Muscle layer of duodenum (tissue), 2 donors: ENCODE results near the gene GPR137B.

Experiments used
- H3K27ac ChIP-seq: one replicate; pipeline ENCODE4 v1.7.0; 2013; ENCODE audit warnings: mild to moderate bottlenecking, low read length
- H3K27me3 ChIP-seq: one replicate; pipeline ENCODE4 v1.7.0; 2013; ENCODE audit warnings: low read depth, mild to moderate bottlenecking, control low read depth, low read length
- H3K36me3 ChIP-seq, 2 donors: one replicate each; pipeline ENCODE4 v1.7.0; 2013; ENCODE audit warnings: low read length in 2 of 2, control low read depth in 1 of 2, mild to moderate bottlenecking in 1 of 2; ENCODE audit not compliant: insufficient read depth in 2 of 2, control insufficient read depth in 1 of 2
- H3K4me1 ChIP-seq, 2 donors: one replicate each; pipeline ENCODE4 v1.7.0; 2013; ENCODE audit warnings: low read length in 2 of 2, mild to moderate bottlenecking in 2 of 2, control low read depth in 1 of 2, moderate library complexity in 1 of 2; ENCODE audit not compliant: insufficient read depth in 2 of 2, control insufficient read depth in 1 of 2
- H3K4me3 ChIP-seq, 2 donors: one replicate each; pipeline ENCODE4 v1.7.0; 2013; ENCODE audit warnings: low read length in 2 of 2, low read depth in 1 of 2, mild to moderate bottlenecking in 1 of 2
- H3K9me3 ChIP-seq, 2 donors: one replicate each; pipeline ENCODE4 v1.7.0; 2013; ENCODE audit warnings: low read length in 2 of 2, control low read depth in 1 of 2, mild to moderate bottlenecking in 1 of 2; ENCODE audit not compliant: control insufficient read depth in 1 of 2
- donor health status: healthy.

Gene GPR137B

DNA sequence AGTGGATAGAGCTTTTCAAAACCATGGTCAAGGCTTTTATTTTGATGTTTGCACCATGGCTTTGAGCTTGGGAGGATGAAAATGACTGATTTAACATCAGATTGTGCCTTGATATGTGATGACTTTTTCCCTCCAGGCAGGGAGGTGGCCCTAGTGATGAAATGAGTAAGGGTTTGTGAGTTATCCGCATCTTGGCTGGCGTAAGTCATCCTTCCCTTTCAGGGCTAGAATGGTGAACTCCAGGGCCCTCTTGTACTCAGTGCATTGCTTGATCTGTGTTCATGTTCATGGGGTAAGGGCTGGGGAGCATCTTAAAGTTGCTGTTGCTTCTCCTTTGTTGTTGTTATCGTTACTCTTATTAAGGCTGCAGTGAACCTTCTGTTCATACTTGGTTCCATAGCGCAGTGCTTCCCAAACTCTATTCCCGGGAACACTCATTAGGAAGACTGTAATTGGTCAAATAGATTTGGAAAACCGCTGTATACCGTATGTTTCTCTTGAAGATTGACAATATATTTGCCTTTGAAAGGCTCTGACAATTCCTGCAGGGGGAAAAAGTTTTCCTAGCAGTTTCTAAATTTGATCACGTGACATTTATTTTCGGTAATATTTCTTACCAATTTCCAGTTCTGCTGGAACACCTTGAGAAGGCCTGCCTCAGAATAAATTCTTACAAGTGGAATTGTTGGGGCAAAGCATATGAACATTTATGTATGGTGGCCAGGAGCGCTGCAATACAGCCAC lies 23.1 kb downstream of the GPR137B start:
- Histone ChIP-seq H3K4me1 (peaks cover 0 to under 1% of the 10 kb centered on the region in 2 donors), H3K27me3 (no peaks in the 10 kb centered on the region), H3K36me3 (peaks cover 0 to 7% of the 10 kb centered on the region in 2 donors), H3K9me3 (peaks cover 0 to 16% of the 10 kb centered on the region in 2 donors), H3K4me3 (no peak overlapping the region), H3K27ac (no peak overlapping the region)

DNA sequence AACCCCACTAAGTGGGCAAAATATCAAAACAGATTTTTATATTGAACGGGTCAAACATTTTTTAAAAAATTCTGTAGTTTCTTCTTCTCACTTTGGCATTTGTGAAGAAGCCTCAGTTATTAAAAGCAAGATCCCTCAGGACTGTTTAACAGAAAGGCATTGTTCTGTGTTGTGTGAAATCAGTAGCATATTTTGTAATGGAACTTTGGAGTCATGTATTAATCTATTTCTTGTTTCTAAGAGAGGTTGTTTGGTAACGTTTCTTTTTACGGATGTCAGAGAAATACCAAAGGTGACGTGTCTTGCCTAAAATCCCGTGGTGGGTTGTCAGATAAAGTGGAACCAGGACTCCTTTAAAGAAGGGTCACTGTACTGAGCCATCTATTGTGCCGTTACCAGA lies 23.7 kb downstream of the GPR137B start:
- Histone ChIP-seq H3K4me3 (no peak overlapping the region), H3K36me3 (peaks cover 0 to 5% of the 10 kb centered on the region in 2 donors), H3K27ac (no peak overlapping the region), H3K9me3 (peaks cover 0 to 14% of the 10 kb centered on the region in 2 donors), H3K27me3 (no peaks in the 10 kb centered on the region), H3K4me1 (no peaks in the 10 kb centered on the region)

DNA sequence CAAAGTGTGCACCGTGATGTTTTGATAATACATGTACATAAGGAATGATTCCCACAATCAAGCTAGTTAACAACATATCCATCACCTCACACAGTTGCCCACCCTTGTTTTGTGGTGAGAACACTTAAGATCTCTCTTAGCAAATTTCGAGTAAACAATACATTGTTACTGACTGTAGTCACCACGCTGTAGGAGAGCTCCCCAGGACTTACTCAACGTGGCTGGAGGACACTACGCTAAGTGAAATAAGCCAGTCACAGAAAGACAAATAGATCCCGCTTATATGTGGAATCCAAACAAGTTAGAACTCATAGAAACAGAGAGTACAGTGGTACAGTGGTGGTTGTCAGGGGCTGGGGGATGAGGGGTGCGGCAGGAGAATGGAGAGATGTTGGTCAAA lies 24.8 kb downstream of the GPR137B start:
- Histone ChIP-seq H3K4me1 (no peaks in the 10 kb centered on the region), H3K36me3 (peaks cover 0 to 4% of the 10 kb centered on the region in 2 donors), H3K4me3 (no peak overlapping the region), H3K27ac (no peak overlapping the region), H3K27me3 (no peaks in the 10 kb centered on the region), H3K9me3 (peaks cover 0 to 3% of the 10 kb centered on the region in 2 donors)

DNA sequence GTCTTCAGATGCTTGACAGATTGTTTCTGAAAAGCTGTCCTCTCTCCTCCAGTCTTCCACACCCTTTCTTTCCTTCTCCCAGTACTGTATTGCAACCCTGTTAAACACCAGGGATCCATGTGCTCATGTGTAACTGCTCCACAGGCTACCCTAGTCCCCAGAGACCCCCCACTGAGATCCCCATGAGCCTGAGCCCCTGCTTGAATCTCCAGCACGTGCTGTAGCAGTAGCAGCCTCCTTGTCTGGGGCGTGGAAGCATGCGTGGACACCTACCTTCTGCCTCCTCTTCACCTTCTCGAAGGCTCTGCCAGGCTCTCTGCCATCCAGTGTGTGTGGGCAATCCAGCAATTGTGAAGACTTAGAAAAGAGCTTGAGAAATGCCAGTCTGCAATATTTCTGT lies 25.2 kb downstream of the GPR137B start:
- Histone ChIP-seq H3K27ac (no peak overlapping the region), H3K9me3 (no peaks in the 10 kb centered on the region), H3K27me3 (no peaks in the 10 kb centered on the region), H3K4me1 (no peaks in the 10 kb centered on the region), H3K4me3 (no peak overlapping the region), H3K36me3 (peaks cover 0 to 4% of the 10 kb centered on the region in 2 donors)

GRCh38 chr1:236168716-236169429 lies 26.5 kb downstream of the GPR137B start:
- no peaks in the 10 kb centered on the region for H3K27me3 ChIP-seq
- peaks cover 0 to 4% of the 10 kb centered on the region in 2 donors for H3K36me3 ChIP-seq
- H3K4me3 ChIP-seq, result no peak overlapping the region
- H3K4me1 ChIP-seq, result no peaks in the 10 kb centered on the region
- H3K27ac ChIP-seq, result no peak overlapping the region
- H3K9me3 ChIP-seq, result no peaks in the 10 kb centered on the region

GRCh38 chr1:236172041-236172579 lies 29.8 kb downstream of the GPR137B start:
- H3K36me3 ChIP-seq, result peaks cover 0 to 4% of the 10 kb centered on the region in 2 donors
- no peaks in the 10 kb centered on the region for H3K27me3 ChIP-seq
- H3K27ac ChIP-seq, result no peak overlapping the region
- H3K4me1 ChIP-seq, result no peaks in the 10 kb centered on the region
- no peak overlapping the region for H3K4me3 ChIP-seq
- H3K9me3 ChIP-seq, result no peaks in the 10 kb centered on the region

GRCh38 chr1:236173174-236173767 lies 30.9 kb downstream of the GPR137B start:
- Histone ChIP-seq H3K27me3 (no peaks in the 10 kb centered on the region), H3K4me3 (no peak overlapping the region), H3K4me1 (no peaks in the 10 kb centered on the region), H3K27ac (no peak overlapping the region), H3K9me3 (no peaks in the 10 kb centered on the region), H3K36me3 (peaks cover 0 to 4% of the 10 kb centered on the region in 2 donors)

- H3K36me3 ChIP-seq, result peaks cover 0 to 6% of the 10 kb centered on the region in 2 donors
- H3K4me3 ChIP-seq, result no peak overlapping the region
- no peak overlapping the region for H3K27ac ChIP-seq
- no peaks in the 10 kb centered on the region for H3K4me1 ChIP-seq
- no peaks in the 10 kb centered on the region for H3K27me3 ChIP-seq
- H3K9me3 ChIP-seq, result no peaks in the 10 kb centered on the region
Observed at GRCh38 chr1:236175642-236176336, 33.5 kb downstream of the GPR137B start.

DNA sequence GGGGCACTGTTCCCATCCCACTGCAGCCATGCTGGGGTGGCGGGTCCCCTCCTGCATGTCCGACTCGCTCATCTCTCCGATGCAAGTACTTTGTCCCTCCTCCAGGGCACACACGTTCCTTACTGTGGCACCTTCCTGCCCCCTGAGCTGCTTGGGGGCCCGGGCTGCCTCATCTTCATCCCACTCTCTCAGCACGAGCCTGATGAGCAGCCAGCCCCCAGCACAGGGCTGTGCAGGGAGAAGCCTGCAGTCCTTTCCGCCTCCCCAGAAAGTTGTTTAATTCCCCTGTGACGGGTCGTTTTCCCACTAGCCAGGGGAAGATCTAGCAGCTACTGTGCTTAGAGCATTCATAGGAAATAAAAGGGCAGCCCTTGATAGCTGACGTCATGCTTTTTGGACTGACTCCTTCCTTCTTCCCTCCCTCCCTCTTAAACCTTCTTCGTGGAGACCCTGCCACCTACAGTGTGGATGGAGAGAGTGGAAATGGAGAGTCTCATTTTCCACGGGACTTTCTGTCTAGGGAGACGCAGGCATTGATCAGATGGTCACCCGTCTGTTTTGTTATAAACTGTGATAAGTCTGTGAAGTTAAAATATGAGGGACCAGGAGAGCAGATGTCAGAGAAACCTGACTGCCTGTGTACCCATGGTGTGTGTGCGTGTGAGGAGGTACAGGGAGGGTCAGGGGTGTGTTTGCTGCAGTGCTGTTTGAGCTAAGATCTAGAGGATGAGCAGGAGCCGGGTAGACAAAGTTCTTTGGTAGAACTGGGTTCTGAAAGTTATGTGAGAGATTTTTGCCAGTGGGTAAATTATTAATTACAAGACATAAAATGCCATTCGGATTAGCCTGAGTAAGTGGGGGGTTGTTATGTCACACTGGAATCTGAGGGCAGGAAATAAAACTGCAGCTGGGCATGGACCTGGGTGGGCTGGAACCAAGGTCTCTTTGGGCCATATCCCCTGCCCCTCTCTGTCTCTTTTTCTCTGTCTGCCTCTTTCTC lies 34.3 kb downstream of the GPR137B start:
- Histone ChIP-seq H3K4me3 (no peak overlapping the region), H3K27ac (no peak overlapping the region), H3K27me3 (no peaks in the 10 kb centered on the region), H3K36me3 (peaks cover 5 to 10% of the 10 kb centered on the region in 2 donors), H3K9me3 (no peaks in the 10 kb centered on the region), H3K4me1 (no peaks in the 10 kb centered on the region)

- no peaks in the 10 kb centered on the region for H3K4me1 ChIP-seq
- no peaks in the 10 kb centered on the region for H3K27me3 ChIP-seq
- no peak overlapping the region for H3K27ac ChIP-seq
- peaks cover 10 to 14% of the 10 kb centered on the region in 2 donors for H3K36me3 ChIP-seq
- no peak overlapping the region for H3K4me3 ChIP-seq
- H3K9me3 ChIP-seq, result no peaks in the 10 kb centered on the region
Observed at GRCh38 chr1:236179634-236180033, 37.3 kb downstream of the GPR137B start.
